RWPE2 (cell line): ENCODE results near the gene SLC4A5.

ENCODE experiments used
- ATAC-seq: fragments of 200-7000 bp; cut with Tn5 transposase; 3 replicates; pipeline ENCODE4 v1.9.1; 2021; ENCODE audit warnings: low read depth
- DNase-seq: peaks from one replicate; pipeline ENCODE4 v3.0.0-alpha.2; 2020; ENCODE audit warnings: low spot score
- H3K27ac ChIP-seq: fragments of 450-650 bp; 2 replicates; pipeline ENCODE4 v1.5.1; 2017; ENCODE audit warnings: mild to moderate bottlenecking; ENCODE audit not compliant: poor library complexity, severe bottlenecking
- H3K27me3 ChIP-seq: fragments of 250-450 bp; sonication (Bioruptor Pico); 2 replicates; pipeline ENCODE4 v1.5.1; 2021; ENCODE audit warnings: mild to moderate bottlenecking, moderate library complexity; ENCODE audit not compliant: insufficient read depth, poor library complexity, severe bottlenecking
- H3K36me3 ChIP-seq: fragments of 250-450 bp; sonication (Bioruptor Pico); 2 replicates; pipeline ENCODE4 v1.5.1; 2020; ENCODE audit warnings: low read depth, mild to moderate bottlenecking, moderate library complexity
- H3K4me1 ChIP-seq: fragments of 250-450 bp; sonication (Bioruptor Pico); 2 replicates; pipeline ENCODE4 v1.5.1; 2021; ENCODE audit warnings: mild to moderate bottlenecking, moderate library complexity; ENCODE audit not compliant: insufficient read depth, poor library complexity, severe bottlenecking
- H3K4me3 ChIP-seq: fragments of 250-450 bp; sonication (Bioruptor Pico); 2 replicates; pipeline ENCODE4 v1.5.1; 2021; ENCODE audit warnings: mild to moderate bottlenecking, moderate library complexity; ENCODE audit not compliant: severe bottlenecking
- H3K9me3 ChIP-seq: fragments of 250-450 bp; sonication (Bioruptor Pico); 2 replicates; pipeline ENCODE4 v1.5.1; 2021; ENCODE audit warnings: mild to moderate bottlenecking, moderate library complexity; ENCODE audit not compliant: severe bottlenecking
- CTCF ChIP-seq: fragments of 450-650 bp; IDR thresholded peaks from one replicate; pipeline ENCODE4 v1.5.1; 2017; ENCODE audit warnings: mild to moderate bottlenecking, moderate library complexity; ENCODE audit not compliant: poor library complexity, severe bottlenecking

SLC4A5 gene

GRCh38 chr2:74361327-74361726 is 18.1 kb upstream of the SLC4A5 start:
- TF ChIP-seq CTCF = no peak
- ATAC-seq (no peak), DNase-seq (no peak)
- Histone ChIP-seq H3K4me3 (no peak overlapping the region), H3K36me3 (peaks cover 36% of the 10 kb centered on the region), H3K27ac (no peak overlapping the region), H3K9me3 (no peaks in the 10 kb centered on the region), H3K4me1 (no peaks in the 10 kb centered on the region), H3K27me3 (no peaks in the 10 kb centered on the region)

- Histone ChIP-seq H3K4me3 (no peak overlapping the region), H3K9me3 (no peaks in the 10 kb centered on the region), H3K4me1 (no peaks in the 10 kb centered on the region), H3K36me3 (peaks cover 11% of the 10 kb centered on the region), H3K27ac (no peak overlapping the region), H3K27me3 (no peaks in the 10 kb centered on the region)
- DNase-seq (no peak), ATAC-seq (no peak)
- TF ChIP-seq CTCF = no peak
Measured at GRCh38 chr2:74357627-74358026, 14.4 kb upstream of the SLC4A5 start.

GRCh38 chr2:74349889-74350288 is 6.7 kb upstream of the SLC4A5 start:
- H3K27me3 ChIP-seq = no peaks in the 10 kb centered on the region
- no peaks in the 10 kb centered on the region for H3K9me3 ChIP-seq
- H3K27ac ChIP-seq = no peak overlapping the region
- DNase-seq = no peak
- H3K4me3 ChIP-seq = no peak overlapping the region
- no peaks in the 10 kb centered on the region for H3K4me1 ChIP-seq
- TF ChIP-seq CTCF = no peak
- H3K36me3 ChIP-seq = no peaks in the 10 kb centered on the region
- no peak for ATAC-seq

GRCh38 chr2:74347742-74348141 is 4.5 kb upstream of the SLC4A5 start:
- Histone ChIP-seq H3K36me3 (no peaks in the 10 kb centered on the region), H3K27me3 (no peaks in the 10 kb centered on the region), H3K9me3 (no peaks in the 10 kb centered on the region), H3K4me1 (no peaks in the 10 kb centered on the region), H3K27ac (no peak overlapping the region), H3K4me3 (no peak overlapping the region)
- ATAC-seq (no peak), DNase-seq (no peak)
- no peak for TF ChIP-seq CTCF

- no peak for TF ChIP-seq CTCF
- no peaks in the 10 kb centered on the region for H3K4me1 ChIP-seq
- ATAC-seq = no peak
Measured at GRCh38 chr2:74347303-74347702, 4.1 kb upstream of the SLC4A5 start.

More at GRCh38 chr2:74347303-74347702, 4.1 kb upstream of the SLC4A5 start:
- Histone ChIP-seq H3K9me3 (no peaks in the 10 kb centered on the region), H3K27me3 (no peaks in the 10 kb centered on the region), H3K36me3 (no peaks in the 10 kb centered on the region), H3K4me3 (no peak overlapping the region), H3K27ac (no peak overlapping the region)
- no peak for DNase-seq
